HL-60 (cell line): ENCODE data around the gene TRUB2.

Experiments used
- DNase-seq, 2 experiments: peaks; one replicate each; pipeline ENCODE4 v3.0.0-alpha.2; 2010 to 2020; ENCODE audit warnings: low read depth in 1 of 2, low spot score in 1 of 2
- H3K27ac ChIP-seq: fragments of 250-450 bp; sonication (Bioruptor Pico); replicated peaks from 2 replicates; pipeline ENCODE4 v1.5.1; 2020; ENCODE audit warnings: mild to moderate bottlenecking, moderate library complexity
- H3K27me3 ChIP-seq: fragments of 250-450 bp; sonication (Bioruptor Pico); 2 replicates; pipeline ENCODE4 v1.5.1; 2021; ENCODE audit warnings: mild to moderate bottlenecking, moderate library complexity; ENCODE audit not compliant: insufficient read depth, poor library complexity, severe bottlenecking
- H3K4me3 ChIP-seq: replicated peaks from 2 replicates; pipeline ENCODE4 v1.5.1; 2011; ENCODE audit warnings: mild to moderate bottlenecking, control low read depth, low read length; ENCODE audit not compliant: insufficient read depth
- GABPA ChIP-seq: IDR thresholded peaks from 2 replicates; pipeline ENCODE4 v1.6.1; 2012; ENCODE audit warnings: low read depth
- POLR2AphosphoS5 ChIP-seq: IDR thresholded peaks from 2 replicates; pipeline ENCODE4 v1.6.1; 2012; ENCODE audit warnings: low read depth
- SPI1 ChIP-seq: IDR thresholded peaks from 2 replicates; pipeline ENCODE4 v1.6.1; 2012; ENCODE audit warnings: low read depth, mild to moderate bottlenecking, borderline replicate concordance
- TF ChIP-seq, protein P1 (sequence below): IDR thresholded peaks from one replicate; pipeline ENCODE4 v1.5.1; 2011; ENCODE audit warnings: low read length, control low read depth, inconsistent platforms; ENCODE audit not compliant: insufficient read depth
- TF ChIP-seq, protein P2 (sequence below): IDR thresholded peaks from 2 replicates; pipeline ENCODE4 v1.6.1; 2012; ENCODE audit warnings: low read depth; ENCODE audit not compliant: insufficient replicate concordance

TRUB2 gene

DNA sequence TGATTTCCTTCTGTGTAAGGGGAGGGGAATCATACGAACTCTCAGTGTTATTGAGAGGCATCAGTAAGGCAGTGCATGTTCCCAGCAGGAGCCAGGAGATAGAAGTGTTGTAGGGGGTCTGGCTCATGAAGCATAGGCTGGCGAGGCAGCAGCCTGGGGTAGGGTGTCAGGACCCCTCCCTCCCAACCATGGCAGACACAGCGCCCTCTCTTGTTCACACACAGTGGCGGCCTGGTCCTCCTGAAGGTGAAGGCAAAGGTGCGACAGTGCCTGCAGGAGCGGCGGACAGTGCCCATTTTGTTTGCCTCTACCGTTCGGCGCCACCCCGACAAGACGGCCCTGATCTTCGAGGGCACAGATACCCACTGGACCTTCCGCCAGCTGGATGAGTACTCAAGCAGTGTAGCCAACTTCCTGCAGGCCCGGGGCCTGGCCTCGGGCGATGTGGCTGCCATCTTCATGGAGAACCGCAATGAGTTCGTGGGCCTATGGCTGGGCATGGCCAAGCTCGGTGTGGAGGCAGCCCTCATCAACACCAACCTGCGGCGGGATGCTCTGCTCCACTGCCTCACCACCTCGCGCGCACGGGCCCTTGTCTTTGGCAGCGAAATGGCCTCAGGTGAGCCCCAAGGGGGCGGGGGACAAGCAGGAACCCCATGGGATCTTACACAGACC, 22.8 kb upstream of the TRUB2 start:
- no peak for DNase-seq
- no peak overlapping the region for H3K27ac ChIP-seq
- no peak for TF ChIP-seq SPI1
- no peak for TF ChIP-seq GABPA
- no peak for TF ChIP-seq POLR2AphosphoS5
- TF ChIP-seq, protein P1, sequence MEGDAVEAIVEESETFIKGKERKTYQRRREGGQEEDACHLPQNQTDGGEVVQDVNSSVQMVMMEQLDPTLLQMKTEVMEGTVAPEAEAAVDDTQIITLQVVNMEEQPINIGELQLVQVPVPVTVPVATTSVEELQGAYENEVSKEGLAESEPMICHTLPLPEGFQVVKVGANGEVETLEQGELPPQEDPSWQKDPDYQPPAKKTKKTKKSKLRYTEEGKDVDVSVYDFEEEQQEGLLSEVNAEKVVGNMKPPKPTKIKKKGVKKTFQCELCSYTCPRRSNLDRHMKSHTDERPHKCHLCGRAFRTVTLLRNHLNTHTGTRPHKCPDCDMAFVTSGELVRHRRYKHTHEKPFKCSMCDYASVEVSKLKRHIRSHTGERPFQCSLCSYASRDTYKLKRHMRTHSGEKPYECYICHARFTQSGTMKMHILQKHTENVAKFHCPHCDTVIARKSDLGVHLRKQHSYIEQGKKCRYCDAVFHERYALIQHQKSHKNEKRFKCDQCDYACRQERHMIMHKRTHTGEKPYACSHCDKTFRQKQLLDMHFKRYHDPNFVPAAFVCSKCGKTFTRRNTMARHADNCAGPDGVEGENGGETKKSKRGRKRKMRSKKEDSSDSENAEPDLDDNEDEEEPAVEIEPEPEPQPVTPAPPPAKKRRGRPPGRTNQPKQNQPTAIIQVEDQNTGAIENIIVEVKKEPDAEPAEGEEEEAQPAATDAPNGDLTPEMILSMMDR: no peak
- TF ChIP-seq, protein P2, sequence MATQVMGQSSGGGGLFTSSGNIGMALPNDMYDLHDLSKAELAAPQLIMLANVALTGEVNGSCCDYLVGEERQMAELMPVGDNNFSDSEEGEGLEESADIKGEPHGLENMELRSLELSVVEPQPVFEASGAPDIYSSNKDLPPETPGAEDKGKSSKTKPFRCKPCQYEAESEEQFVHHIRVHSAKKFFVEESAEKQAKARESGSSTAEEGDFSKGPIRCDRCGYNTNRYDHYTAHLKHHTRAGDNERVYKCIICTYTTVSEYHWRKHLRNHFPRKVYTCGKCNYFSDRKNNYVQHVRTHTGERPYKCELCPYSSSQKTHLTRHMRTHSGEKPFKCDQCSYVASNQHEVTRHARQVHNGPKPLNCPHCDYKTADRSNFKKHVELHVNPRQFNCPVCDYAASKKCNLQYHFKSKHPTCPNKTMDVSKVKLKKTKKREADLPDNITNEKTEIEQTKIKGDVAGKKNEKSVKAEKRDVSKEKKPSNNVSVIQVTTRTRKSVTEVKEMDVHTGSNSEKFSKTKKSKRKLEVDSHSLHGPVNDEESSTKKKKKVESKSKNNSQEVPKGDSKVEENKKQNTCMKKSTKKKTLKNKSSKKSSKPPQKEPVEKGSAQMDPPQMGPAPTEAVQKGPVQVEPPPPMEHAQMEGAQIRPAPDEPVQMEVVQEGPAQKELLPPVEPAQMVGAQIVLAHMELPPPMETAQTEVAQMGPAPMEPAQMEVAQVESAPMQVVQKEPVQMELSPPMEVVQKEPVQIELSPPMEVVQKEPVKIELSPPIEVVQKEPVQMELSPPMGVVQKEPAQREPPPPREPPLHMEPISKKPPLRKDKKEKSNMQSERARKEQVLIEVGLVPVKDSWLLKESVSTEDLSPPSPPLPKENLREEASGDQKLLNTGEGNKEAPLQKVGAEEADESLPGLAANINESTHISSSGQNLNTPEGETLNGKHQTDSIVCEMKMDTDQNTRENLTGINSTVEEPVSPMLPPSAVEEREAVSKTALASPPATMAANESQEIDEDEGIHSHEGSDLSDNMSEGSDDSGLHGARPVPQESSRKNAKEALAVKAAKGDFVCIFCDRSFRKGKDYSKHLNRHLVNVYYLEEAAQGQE: no peak
- H3K4me3 ChIP-seq: no peak overlapping the region
- H3K27me3 ChIP-seq: no peaks in the 10 kb centered on the region

DNA sequence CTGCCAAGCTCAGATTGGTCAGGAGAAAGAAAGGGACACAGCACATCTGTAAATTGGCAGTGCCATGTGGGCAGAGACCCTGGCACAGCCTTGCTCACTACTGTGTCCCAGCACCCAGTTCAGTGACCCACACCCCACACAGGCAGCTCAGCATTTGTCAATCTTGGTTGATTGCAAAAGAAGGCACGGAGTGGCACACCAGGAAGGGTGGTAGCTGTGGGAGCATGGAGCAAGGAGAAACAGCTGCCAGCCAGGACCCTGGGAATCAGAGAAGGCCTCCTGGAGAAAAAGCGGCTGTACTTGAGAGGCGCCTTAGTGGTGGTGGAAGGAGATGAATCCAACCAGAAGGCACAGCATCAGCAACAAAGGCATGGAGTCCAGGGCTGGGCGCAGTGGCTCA, 21.6 kb upstream of the TRUB2 start:
- DNase-seq: no peak
- Histone ChIP-seq H3K4me3 (no peak overlapping the region), H3K27ac (no peak overlapping the region), H3K27me3 (no peaks in the 10 kb centered on the region)
- TF ChIP-seq POLR2AphosphoS5 (no peak), SPI1 (no peak), GABPA (no peak)
- TF ChIP-seq, protein P1: no peak
- TF ChIP-seq, protein P2: no peak

DNA sequence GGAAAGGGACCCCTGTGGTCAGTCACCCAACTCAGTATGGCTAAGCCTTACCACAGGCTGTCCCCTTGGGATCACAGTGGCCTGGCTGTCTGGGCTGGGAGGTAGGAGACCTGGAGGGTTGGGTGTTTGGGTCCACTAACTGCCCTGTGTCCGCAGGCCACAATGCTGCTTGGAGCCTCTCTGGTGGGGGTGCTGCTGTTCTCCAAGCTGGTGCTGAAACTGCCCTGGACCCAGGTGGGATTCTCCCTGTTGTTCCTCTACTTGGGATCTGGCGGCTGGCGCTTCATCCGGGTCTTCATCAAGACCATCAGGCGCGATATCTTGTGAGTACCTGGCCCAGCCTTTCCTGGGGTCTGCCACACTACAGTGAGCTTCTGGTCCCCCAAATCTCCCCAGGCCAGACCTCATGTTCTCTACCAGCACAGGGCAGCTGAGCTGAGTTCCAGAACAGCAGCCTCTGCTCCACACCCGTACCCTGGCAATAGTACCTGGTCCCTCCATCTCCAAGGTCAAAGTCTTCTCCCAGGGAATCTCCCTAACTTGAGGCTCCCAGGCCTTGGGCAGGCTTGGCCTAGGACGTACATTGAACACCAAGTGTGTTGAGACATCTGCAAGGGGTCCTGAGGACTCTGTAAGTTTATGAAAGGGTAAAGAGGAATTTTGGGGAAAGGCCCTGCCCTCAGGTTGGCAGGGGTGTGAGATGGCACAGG, 20.9 kb upstream of the TRUB2 start:
- DNase-seq: no peak
- no peaks in the 10 kb centered on the region for H3K27me3 ChIP-seq
- TF ChIP-seq, protein P2: peak; percentile 81
- TF ChIP-seq POLR2AphosphoS5: no peak
- no peak overlapping the region for H3K27ac ChIP-seq
- H3K4me3 ChIP-seq: no peak overlapping the region
